Tongue (tissue), 2 donors: ENCODE data around the gene RTN3. TPM values are rescaled to one million over a fixed set of nuclear protein-coding genes. Genes with fewer than 3 reads are reported as not detected.
"Not testable (repeated sequence)": the region's sequence is repeated elsewhere in the genome, so short reads cannot be mapped to it uniquely, and the experiment has no call there.

Experiments
- DNase-seq: peaks from one replicate; pipeline ENCODE4 v3.0.0-alpha.2; 2015
- total RNA-seq: library from RNA; depleted of rRNA; stranded (reverse); fragments of >200 nt; gene quantifications from one replicate; pipeline ENCODE4 v1.2.3, GENCODE V29; 2014

The RTN3 gene
- 46.1 TPM for total RNA-seq

DNA sequence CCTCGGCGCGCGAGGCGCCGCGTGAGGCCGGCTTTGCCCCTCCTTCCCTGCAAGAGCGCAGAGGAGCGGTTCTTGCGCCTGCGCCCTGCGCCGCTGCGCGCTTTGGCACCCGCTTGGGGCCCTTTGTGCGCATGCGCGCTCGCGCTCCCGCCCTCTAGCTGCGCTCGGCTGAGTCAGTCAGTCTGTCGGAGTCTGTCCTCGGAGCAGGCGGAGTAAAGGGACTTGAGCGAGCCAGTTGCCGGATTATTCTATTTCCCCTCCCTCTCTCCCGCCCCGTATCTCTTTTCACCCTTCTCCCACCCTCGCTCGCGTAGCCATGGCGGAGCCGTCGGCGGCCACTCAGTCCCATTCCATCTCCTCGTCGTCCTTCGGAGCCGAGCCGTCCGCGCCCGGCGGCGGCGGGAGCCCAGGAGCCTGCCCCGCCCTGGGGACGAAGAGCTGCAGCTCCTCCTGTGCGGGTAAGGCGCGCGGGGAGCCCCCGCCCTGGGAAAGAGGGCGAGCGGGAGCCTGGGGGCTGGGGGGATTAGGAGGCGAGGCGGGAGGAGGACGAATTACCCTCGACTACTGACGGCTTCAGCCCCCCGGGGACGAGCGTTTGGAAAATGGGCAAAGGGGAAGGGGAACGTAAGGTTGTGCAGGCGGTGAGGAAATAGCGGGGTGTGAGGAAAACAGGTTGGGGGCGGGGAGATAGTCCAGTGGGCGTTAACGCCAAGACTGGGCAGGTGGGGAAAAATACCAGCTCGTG lies at the start of gene RTN3:
Gene RTN3 (plus strand): TSS at position 180 of the 745 bp plus-strand sequence. CDS start 137 bp downstream, at position 317.
- DNase-seq: peak; percentile 99

DNA sequence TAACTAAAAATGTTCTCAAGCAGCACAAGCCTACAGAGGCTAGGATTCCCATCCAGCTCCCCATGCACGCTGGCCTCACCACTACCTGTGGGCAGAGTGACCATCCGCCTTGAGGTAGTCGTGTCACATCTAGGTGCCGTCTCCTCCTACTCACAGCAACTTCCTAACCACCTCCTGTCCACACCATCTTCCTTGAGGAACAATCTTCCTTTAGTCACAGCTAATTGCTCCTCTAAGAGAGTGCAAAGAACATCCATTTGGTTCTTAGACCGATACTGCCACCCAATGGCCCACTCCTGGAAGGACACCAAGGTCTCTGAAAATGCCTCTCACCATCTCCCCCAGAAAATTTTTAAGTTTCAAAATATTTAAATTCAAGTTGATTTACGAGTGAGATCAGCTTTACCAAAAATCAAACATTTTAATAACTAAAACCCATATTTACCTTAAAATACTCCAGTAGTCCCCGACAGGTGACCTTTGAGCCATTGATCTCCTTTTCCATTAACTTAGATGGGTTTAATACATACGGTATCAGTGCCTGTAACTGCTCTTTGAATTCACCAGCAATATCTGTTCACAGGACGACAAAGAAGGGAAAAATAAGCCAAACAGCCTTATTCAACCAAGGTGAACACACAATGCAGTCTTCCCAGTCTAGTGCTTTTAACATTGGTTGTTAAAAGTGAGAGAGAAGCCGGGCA lies 45.4 kb upstream of the RTN3 start:
- DNase-seq: peak; percentile 75

DNA sequence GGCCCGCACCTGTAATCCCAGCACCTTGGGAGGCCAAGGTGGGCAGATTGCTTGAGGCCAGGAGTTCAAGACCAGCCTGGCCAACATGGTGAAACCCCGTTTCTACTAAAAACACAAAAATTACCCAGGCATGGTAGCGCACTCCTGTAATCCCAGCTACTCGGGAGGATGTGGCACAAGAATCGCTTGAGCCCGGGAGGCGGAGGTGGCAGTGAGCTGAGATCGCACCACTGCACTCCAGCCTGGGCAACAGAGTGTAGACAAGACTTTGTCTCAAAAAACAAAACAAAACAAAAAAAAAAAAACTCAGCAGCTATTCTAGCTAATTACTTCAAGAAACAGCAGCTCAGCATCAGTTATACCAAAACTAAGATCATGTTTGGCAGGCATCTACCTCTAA lies 42.9 kb upstream of the RTN3 start:
- DNase-seq: not testable (repeated sequence)

DNA sequence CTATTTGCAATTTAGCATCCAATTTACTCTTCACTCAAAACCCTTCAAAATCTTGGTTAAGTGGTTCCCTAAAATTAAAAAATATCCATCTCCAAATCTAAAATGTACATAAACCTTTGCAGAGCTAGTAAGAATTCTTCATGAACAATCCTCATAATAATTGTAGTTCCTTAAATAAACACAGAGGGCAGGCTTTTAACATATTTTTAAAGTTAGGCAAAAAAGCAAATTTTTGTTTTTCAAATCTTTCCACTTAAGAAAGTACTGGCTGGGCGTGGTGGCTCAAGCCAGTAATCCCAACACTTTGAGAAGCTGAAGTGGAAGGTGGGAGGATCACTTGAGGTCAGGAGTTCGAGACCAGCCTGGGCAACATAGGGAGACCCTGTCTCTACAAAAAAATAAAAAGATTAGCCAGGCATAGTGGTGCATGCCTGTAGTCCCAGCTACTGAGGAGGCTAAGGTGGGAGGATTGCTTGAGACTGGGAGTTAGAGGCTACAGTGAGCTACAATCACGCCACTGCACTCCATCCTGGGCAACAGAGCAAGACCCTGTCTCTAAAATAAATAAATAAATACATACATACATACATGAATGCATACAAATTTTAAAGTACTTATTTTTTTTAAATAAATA lies 42.0 kb upstream of the RTN3 start:
- DNase-seq: peak; percentile 27

DNA sequence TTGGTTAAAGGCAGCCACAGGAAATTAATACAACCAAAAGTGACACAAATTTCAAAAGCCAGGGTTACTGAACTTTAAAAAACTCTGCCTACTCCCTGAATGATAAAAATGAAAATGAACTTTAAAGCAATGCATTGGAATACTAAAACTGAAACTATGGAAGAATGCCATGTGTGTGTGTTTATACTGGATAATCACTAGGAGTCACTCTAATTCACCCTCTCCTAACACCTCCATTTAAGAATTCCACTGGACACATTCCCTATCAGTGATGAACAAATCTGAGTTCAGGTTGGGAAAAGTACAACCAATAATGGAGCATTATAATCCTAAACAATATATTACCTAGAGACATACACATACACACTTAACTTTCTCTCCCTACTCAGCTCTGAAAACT lies 39.6 kb upstream of the RTN3 start:
- no peak for DNase-seq

DNA sequence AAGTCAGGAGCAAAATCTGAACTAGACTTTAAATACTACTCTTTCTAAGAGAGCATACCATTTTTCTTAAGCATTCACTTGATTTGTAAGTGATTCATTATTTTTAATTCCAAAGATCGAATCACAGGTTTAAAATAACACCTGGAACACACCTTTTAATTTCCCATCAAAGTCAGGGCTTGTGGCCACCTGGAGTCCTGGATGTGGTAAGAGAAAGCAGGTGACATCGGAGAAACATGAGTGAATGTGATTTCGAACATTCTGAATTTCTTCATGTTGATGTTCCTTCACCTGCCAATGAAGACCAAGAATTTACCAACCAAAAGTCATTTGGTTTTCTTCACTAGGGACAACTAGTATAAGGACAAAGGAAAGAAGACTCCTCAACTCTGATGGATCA lies 38.1 kb upstream of the RTN3 start:
- no peak for DNase-seq

DNA sequence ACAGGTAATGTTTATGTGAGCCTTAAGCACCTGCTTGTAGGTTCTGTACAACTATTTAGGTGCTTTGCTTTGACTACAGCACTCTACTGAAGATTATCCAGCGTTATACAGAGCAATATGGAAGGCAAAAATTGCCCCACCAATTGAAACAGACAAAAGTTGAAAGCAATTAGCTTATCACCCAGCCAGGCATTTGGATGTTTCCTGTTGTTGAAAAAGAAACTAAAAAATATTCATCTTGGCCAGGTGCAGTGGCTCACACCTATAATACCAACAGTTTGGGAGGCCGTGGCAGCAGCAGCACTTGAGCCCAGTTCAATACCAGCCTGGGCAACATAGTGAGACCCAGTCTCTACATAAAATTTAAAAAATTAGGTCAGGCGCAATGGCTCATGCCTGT lies 28.6 kb upstream of the RTN3 start:
- no peak for DNase-seq

DNA sequence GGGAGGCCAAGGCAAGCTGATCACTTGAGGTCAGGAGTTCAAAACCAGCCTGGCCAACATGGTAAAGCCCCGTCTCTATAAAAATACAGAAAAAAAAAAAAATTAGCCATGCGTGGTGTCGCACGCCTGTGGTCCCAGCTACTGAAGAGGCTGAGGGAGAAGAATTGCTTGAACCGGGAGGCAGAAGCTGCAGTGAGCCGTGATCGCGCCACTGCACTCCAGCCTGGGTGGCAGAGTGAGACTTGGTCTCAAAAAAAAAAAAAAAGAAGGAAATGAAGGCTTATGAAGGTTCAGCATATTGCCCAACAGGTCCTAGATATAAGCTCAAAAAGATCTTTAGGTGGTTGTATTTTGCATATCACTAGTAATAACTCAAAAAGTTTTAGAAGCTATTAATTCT lies 20.3 kb upstream of the RTN3 start:
- DNase-seq: no peak

- no peak for DNase-seq
These were observed 17.5 kb upstream of the RTN3 start for GRCh38 chr11:63663809-63664208.

- no peak for DNase-seq
These were observed 14.4 kb upstream of the RTN3 start for GRCh38 chr11:63666874-63667273.

- no peak for DNase-seq
These were observed 13.1 kb upstream of the RTN3 start for GRCh38 chr11:63667995-63668795.

DNA sequence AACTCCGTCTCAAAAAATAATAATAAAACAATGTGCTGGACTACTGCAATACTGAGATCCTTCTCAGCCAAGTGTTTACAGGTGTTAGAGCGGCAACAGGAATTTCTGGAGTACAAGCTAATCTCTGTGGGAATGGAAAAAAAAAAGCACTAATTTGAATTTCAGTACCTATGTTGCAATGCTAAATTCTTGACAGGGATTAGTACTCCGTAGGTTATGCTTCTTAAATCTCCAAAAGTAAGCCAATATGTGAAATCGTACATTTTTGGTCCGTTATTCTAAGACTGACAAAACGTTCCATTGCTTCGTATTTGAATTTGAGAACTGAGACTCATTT lies 11.2 kb upstream of the RTN3 start:
- no peak for DNase-seq

- peak; percentile 69 for DNase-seq
These were observed 10.6 kb upstream of the RTN3 start for GRCh38 chr11:63670433-63671321.

DNA sequence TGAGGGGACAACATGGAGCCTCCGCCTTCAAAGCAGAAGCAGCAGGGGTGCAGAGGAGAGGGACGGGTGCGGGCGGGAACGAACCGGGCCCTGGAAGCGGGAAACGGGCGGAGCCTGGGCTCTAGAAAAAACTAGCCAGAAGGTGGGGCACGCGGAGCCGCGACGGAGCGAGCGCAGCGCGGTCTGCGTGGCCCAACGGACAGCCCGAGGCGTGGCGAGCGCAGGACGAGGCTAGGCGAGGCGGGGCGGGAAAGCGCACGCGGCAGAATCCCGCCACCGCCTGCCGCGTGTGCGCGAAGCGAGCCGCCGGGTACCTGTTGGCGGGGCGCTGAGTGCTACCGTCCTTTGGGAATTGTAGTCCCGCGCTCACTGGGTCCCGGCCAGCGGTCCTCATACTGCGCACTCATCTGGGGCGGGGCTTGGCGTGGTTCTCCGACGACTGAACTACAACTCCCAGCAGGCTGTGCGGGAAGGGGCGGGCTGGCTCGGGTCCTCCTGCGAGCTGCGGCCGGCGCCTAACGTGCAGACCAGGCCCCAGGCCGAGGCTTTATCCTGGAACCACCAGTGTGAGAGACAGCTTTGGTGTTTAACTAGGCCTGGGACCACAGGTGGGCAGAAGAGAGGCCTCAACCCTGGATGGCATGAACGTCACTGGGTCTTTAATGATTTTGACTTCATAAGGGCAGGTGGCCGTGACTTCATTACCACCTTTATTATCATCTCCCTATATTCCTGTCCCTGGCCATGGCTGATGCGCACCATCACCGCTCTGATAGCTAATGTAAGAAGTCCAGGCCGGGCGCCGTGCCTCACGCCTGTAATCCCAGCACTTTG lies 9.8 kb upstream of the RTN3 start, which contains the start of gene ATL3:
Gene ATL3 (minus strand): TSS at position 55 of the 834 bp plus-strand sequence. CDS start 41 bp downstream, at position 14.
- DNase-seq: peak; percentile 98

GRCh38 chr11:63672156-63672463 lies 9.2 kb upstream of the RTN3 start:
- DNase-seq: no peak

DNA sequence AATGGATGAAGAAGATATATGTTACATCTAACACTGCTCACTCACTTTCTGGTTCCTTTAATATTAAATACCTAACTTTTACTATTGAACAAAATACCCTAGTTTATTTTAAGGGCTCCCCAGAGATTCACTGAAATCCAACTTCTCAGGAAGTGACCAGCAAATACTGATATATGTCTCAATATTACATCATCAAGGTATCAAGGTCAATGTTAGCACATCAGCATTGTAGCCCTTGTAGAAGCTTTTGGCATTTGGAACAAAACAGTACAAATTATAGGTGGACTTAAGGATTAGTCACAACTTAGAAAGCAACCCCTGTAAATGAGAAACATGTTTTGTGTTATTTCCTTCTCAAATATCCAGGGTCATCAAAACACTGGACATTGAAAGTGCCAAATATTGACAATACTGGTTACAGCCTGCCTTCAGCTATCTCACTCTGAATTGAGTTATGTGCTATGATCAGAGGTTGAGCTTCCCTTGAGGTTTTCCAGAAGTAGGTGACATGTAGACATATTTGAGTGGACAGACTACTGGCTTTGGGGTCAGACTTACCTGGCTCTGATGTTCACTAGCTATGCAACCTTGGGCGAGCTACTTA lies 8.3 kb upstream of the RTN3 start:
- no peak for DNase-seq

DNA sequence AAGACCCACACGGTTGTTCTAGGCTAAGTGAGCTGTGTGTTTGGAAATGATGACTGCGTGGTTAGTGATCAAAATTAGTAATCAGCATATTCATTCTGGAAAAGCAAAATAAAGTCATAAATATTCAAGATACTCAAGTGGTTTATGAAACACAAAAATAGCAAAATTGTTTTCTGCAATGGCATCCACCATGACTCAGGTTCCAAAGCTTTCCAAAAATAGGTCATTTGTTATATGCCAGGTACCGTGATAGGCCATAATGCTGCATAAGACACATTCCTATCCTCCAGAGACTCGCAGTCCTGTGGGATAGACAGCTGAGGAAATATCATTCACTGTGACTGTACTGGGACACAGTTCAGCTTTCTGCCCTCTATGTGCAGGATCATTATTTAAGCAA lies 7.7 kb upstream of the RTN3 start:
- no peak for DNase-seq

DNA sequence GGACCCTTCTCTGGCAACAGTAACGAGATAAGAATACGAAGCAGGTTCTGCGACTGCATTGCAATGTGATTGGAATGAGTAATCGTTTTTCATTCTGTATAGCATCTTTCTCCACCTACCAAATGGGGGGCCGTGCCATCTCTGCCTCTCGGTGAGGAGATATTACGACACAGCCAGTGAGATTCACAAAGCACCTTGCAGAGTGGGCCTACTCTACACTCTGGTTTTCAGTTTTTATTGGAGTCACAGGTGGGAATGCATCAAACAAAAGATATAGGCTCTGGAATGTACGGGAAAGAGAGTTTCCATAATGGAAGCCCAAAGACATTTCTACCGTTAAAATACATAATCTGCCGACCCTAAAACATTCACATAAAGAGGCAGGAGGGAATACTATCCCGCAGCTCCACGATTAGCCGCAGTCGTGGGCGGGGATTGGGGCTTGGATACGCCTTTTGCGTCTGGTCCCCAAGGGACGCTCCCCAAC lies 423 bp upstream of the RTN3 start:
- no peak for DNase-seq

DNA sequence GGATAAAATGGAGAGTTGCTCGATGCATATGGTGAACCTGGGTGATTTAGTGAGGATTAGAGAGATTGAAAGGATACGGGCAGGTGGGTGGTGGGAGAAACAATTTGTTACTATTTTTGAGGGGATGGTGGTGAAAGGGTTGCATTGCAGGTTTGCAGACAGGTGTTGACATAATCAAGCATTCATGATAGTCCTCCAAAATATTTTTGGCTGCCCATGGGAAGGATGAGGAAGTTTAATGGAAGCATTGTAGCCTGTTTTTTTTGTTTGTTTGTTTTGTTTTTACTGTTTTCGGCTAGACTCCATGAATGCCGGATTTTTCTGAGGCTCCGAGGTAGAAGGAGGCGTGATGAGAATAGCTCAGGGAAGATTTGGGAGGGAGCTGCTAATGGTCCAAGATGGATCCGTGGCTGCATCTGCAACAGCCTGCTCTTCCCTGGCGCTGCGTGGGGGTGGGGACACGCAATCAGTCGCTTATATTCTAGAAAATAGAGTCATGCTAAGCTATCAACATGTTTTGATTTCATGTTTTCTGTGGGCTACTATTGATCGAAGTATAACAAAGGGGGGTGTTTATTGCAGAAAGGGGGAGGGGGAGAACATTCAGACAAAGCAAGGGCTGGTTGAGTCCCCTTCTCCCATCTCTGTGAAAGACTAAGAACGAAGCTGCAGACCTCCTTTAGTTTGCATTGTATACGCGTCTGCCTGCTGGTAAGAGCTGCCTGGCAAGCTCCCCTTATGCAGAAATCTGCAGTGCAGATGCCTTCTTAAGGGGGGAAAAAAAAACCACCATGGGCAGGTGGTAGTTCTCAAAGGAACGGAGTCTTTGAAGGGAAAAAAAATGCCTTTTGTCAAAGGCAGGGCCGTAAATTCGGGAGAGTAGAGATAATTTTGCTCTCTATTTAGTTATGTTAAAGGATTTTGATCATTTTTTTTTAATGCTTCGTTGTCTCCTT lies 1.0 kb downstream of the RTN3 start:
- peak; percentile 61 for DNase-seq
